Activated B cell treated with CpG ODN at 0.5 μM for 24 hours (primary cell): ENCODE measurements around the gene SV2B. TPM values are rescaled to one million over a fixed set of nuclear protein-coding genes. Genes with fewer than 3 reads are reported as not detected.

Experiments used
- ATAC-seq: fragments of 200-7000 bp; cut with Tn5 transposase; one replicate; pipeline ENCODE4 v1.10.0; 2021; ENCODE audit warnings: low read depth, mild to moderate bottlenecking, moderate library complexity
- CTCF ChIA-PET: fragments of 350-600 bp; sonication (Branson Sonifier 250); formaldehyde crosslinking; loops from one replicate; lab custom pipeline; 2021; ENCODE audit warnings: antibody characterized with exemption; lab: Charles Lee
- POLR2A ChIA-PET: fragments of 350-600 bp; sonication (Branson Sonifier 250); formaldehyde crosslinking; loops from one replicate; lab custom pipeline; 2021; ENCODE audit warnings: antibody characterized with exemption; lab: Charles Lee
- DNase-seq: peaks from one replicate; pipeline ENCODE4 v3.0.0; 2022
- H3K27ac Mint-ChIP-seq: one replicate; pipeline ENCODE4 v1.8.0; 2020; ENCODE audit warnings: mixed read lengths
- H3K27me3 Mint-ChIP-seq: one replicate; pipeline ENCODE4 v1.8.0; 2021; ENCODE audit warnings: mixed read lengths
- H3K36me3 Mint-ChIP-seq: one replicate; pipeline ENCODE4 v1.8.0; 2021; ENCODE audit warnings: low read depth, mixed read lengths
- H3K4me1 Mint-ChIP-seq: one replicate; pipeline ENCODE4 v1.8.0; 2021; ENCODE audit warnings: mixed read lengths
- H3K4me3 Mint-ChIP-seq: one replicate; pipeline ENCODE4 v1.8.0; 2020; ENCODE audit warnings: mild to moderate bottlenecking, mixed read lengths
- H3K9me3 Mint-ChIP-seq: one replicate; pipeline ENCODE4 v1.8.0; 2020; ENCODE audit warnings: mixed read lengths
- intact Hi-C: fragments of 100-400 bp; cut with micrococcal nuclease; formaldehyde crosslinking; loops from one replicate; pipeline ENCODE4 v1.15.1; 2024
- total RNA-seq: library from RNA; stranded (reverse); gene quantifications from 2 replicates; pipeline ENCODE4 v1.2.3, GENCODE V29; 2022
- TF ChIP-seq, protein P1 (sequence below): fragments of 200-600 bp; IDR thresholded peaks from one replicate; pipeline ENCODE4 v1.8.0; 2022; ENCODE audit warnings: antibody characterized with exemption, mild to moderate bottlenecking

SV2B gene
- total RNA-seq, 1 donor from 2014 or later: not detected

DNA sequence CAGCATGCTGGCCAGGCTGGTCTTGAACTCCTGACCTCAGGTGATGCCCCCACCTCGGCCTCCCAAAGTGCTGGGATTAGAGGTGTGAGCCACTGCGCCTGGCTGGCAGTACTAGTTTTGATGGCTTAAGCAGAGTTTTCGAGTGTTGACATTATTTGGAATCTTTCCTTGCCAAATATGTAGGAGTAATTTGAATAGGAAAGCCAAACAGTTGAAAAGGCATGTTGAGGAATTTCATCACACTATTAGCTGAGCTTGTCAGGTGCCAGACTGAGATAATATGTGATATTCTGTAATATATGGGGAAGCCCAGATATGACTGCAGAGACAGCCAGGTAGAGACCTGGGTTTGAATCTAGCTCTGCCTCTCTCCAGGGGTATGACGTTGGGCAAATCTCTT is 109.3 kb downstream of the SV2B start:
- ATAC-seq (no peak), DNase-seq (no peak)
- Mint-ChIP-seq H3K9me3 (no peaks in the 10 kb centered on the region), H3K4me3 (no peak overlapping the region), H3K36me3 (no peaks in the 10 kb centered on the region), H3K4me1 (no peaks in the 10 kb centered on the region), H3K27me3 (peaks cover 31% of the 10 kb centered on the region), H3K27ac (no peak overlapping the region)
- CTCF ChIA-PET: no interaction called here
- TF ChIP-seq, protein P1, sequence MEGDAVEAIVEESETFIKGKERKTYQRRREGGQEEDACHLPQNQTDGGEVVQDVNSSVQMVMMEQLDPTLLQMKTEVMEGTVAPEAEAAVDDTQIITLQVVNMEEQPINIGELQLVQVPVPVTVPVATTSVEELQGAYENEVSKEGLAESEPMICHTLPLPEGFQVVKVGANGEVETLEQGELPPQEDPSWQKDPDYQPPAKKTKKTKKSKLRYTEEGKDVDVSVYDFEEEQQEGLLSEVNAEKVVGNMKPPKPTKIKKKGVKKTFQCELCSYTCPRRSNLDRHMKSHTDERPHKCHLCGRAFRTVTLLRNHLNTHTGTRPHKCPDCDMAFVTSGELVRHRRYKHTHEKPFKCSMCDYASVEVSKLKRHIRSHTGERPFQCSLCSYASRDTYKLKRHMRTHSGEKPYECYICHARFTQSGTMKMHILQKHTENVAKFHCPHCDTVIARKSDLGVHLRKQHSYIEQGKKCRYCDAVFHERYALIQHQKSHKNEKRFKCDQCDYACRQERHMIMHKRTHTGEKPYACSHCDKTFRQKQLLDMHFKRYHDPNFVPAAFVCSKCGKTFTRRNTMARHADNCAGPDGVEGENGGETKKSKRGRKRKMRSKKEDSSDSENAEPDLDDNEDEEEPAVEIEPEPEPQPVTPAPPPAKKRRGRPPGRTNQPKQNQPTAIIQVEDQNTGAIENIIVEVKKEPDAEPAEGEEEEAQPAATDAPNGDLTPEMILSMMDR: no peak
- intact Hi-C loops: no loop called here
- POLR2A ChIA-PET: no interaction called here

DNA sequence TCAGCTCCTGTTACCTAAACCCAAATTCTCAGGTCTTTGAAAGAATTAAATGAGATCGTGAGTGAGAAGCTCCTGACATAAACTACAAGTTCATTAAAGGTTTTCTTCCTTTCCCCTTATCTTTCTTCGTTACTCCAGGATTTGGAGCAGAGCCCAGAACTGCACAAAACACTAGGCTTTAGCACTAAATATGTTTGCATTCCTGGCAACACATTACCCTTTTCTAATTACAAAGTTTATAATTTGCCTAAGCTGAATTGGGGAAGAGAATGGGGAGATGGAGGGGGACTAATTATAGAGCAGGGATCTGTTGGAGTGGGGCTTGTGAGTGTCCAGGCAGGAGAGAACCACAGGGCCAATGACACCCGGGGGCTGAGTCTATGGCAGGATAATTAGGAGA is 109.7 kb downstream of the SV2B start:
- POLR2A ChIA-PET: no interaction called here
- ATAC-seq: no peak
- H3K36me3 Mint-ChIP-seq: no peaks in the 10 kb centered on the region
- peaks cover 3% of the 10 kb centered on the region for H3K9me3 Mint-ChIP-seq
- CTCF ChIA-PET: no interaction called here
- intact Hi-C loops: no loop called here
- TF ChIP-seq, protein P1: no peak
- DNase-seq: no peak
- no peak overlapping the region for H3K4me3 Mint-ChIP-seq
- no peaks in the 10 kb centered on the region for H3K4me1 Mint-ChIP-seq
- peaks cover 33% of the 10 kb centered on the region for H3K27me3 Mint-ChIP-seq
- H3K27ac Mint-ChIP-seq: no peak overlapping the region

DNA sequence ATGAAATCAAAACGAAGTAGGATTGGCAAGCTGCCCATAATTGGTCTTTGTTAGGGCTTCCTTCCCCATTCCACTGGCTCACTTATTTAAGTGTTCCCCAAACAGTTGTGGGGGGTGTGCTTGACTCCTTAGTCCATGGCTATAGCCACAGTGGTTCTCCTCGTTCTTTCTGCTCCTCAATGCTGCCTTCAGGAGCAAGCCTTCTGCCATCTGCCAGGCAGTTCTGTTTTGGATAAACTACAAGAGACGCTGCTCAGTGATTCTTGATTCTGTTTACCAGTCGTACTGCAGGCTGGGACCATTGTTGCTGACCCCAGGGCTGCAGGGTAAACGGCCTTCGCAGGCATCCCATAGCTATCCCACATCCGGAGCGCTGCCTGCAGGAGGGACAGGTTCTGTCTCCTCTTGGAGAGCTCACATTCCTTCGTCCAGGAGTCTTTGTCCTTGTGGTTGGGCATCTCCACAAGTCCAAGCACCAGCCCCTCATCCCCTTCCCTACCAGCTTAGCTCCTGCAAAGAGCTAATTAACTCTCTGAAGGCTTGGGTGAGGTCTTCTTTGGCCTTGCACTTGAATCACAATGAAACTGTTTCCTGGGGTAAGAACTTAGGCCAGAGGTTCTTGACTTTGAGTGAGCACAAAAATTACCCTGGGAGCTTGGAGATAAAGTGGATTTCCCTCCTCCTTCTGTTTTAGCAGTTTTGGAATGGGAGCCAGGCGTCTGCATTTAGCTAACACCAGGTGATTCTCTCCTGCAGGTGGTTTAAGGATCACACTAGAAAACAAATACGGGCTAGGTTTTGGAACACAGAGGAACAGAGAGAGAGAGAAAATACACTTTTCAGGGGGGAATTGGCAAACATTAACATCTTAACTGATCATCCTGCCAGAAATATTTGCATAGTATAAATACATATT is 114.9 kb downstream of the SV2B start:
- H3K27ac Mint-ChIP-seq: no peak overlapping the region
- no peak overlapping the region for H3K4me3 Mint-ChIP-seq
- H3K9me3 Mint-ChIP-seq: peaks cover 3% of the 10 kb centered on the region
- no peaks in the 10 kb centered on the region for H3K4me1 Mint-ChIP-seq
- DNase-seq (no peak), ATAC-seq (no peak)
- intact Hi-C loops: no loop called here
- POLR2A ChIA-PET: no interaction called here
- H3K27me3 Mint-ChIP-seq: peaks cover 22% of the 10 kb centered on the region
- CTCF ChIA-PET: no interaction called here
- TF ChIP-seq, protein P1: no peak
- H3K36me3 Mint-ChIP-seq: no peaks in the 10 kb centered on the region

DNA sequence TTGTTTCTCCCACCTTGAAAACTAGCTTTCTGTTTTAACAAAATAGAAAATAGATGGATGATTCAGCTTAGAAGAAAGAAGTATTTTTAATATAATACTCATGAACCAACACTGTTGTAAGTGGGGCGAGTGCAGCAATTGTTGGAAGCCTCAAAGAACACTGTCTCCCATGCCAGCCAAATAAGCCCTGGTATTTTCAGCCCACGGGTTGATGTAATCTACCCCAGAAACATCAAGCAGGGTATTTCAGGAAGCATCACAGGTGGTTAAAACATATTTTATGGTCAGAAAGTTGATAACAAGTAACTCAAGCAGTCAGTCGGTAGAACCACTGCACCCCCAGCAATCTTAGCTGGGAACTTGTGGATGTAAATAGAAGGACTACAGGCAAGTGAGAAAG is 115.9 kb downstream of the SV2B start:
- CTCF ChIA-PET: no interaction called here
- ATAC-seq (no peak), DNase-seq (no peak)
- intact Hi-C loops: no loop called here
- Mint-ChIP-seq H3K4me3 (no peak overlapping the region), H3K9me3 (peaks cover 3% of the 10 kb centered on the region), H3K36me3 (no peaks in the 10 kb centered on the region), H3K4me1 (no peaks in the 10 kb centered on the region), H3K27me3 (peaks cover 23% of the 10 kb centered on the region), H3K27ac (no peak overlapping the region)
- TF ChIP-seq, protein P1: no peak
- POLR2A ChIA-PET: no interaction called here

DNA sequence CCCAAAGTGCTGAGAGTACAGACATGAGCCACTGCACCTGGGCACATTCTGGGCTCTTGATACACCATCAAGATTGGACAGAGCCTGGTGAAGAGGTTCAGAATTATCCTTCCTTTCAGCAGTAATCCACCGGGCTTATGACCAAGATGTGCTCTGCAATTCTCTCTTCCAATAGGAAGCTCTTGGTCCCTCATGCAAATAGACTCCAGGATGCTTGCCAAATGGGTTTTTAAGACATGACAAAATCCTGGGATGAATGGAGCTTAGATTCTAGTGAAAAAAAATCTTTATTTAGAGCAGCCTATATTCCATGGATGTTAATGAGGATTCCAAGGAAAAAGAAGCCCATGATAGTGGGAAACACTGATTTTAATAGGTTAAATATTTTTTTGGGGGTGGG is 119.1 kb downstream of the SV2B start:
- Mint-ChIP-seq H3K9me3 (peaks cover 3% of the 10 kb centered on the region), H3K4me3 (no peak overlapping the region), H3K4me1 (no peaks in the 10 kb centered on the region), H3K36me3 (no peaks in the 10 kb centered on the region), H3K27me3 (peaks cover 24% of the 10 kb centered on the region), H3K27ac (no peak overlapping the region)
- TF ChIP-seq, protein P1: no peak
- CTCF ChIA-PET: no interaction called here
- ATAC-seq: no peak
- intact Hi-C loops: no loop called here
- POLR2A ChIA-PET: no interaction called here
- no peak for DNase-seq
